Measurements from ENCODE around the gene MAGEA2B.
"Not testable (repeated sequence)": the region's sequence is repeated elsewhere in the genome, so short reads cannot be mapped to it uniquely, and the experiment has no call there.

MAGEA2B gene

DNA sequence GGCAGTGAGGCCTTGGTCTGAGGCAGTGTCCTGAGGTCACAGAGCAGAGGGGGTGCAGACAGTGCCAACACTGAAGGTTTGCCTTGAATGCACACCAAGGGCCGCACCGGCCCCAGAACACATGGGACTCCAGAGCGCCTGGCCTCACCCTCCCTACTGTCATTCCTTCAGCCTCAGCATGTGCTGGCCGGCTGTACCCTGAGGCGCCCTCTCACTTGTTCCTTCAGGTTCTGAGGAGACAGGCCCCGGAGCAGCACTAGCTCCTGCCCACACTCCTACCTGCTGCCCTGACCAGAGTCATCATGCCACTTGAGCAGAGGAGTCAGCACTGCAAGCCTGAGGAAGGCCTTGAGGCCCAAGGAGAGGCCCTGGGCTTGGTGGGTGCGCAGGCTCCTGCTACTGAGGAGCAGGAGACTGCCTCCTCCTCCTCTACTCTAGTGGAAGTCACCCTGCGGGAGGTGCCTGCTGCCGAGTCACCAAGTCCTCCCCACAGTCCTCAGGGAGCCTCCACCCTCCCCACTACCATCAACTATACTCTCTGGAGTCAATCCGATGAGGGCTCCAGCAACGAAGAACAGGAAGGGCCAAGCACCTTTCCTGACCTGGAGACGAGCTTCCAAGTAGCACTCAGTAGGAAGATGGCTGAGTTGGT lies 21.6 kb downstream of the MAGEA2B start:
- H3K4me3 ChIP-seq (ENCODE audit: low read length), result no peak overlapping the region
- no peak for TF ChIP-seq ZNF274 (IDR thresholded peaks at IDR 0.05; ENCODE audit: low read depth, low read length)

DNA sequence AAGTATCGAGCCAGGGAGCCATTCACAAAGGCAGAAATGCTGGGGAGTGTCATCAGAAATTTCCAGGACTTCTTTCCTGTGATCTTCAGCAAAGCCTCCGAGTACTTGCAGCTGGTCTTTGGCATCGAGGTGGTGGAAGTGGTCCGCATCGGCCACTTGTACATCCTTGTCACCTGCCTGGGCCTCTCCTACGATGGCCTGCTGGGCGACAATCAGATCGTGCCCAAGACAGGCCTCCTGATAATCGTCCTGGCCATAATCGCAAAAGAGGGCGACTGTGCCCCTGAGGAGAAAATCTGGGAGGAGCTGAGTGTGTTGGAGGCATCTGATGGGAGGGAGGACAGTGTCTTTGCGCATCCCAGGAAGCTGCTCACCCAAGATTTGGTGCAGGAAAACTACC lies 22.1 kb downstream of the MAGEA2B start:
- H3K4me3 ChIP-seq (ENCODE audit: low read length), result not testable (repeated sequence)

DNA sequence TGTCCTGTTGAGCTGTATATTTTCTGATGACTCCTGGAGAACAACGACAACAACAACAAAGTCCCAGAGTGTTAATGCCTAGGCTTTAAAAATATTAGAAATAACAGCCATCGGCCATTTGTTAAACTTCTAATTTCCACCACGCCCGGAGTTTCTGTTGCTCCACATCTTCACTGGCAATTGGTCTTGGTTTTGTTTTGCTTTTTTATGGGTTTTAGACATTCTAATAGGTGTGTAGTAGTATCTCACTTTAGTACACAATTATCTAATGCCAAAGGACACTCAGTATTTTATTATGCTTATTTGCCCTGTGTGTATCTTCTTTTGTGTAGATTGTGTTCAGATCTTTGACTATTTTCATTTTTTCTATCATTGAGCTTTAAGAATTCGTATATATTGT lies 24.1 kb downstream of the MAGEA2B start:
- no peak overlapping the region for H3K4me3 ChIP-seq (ENCODE audit: low read length)
- TF ChIP-seq ZNF274 (IDR thresholded peaks at IDR 0.05; ENCODE audit: low read depth, low read length), result no peak

DNA sequence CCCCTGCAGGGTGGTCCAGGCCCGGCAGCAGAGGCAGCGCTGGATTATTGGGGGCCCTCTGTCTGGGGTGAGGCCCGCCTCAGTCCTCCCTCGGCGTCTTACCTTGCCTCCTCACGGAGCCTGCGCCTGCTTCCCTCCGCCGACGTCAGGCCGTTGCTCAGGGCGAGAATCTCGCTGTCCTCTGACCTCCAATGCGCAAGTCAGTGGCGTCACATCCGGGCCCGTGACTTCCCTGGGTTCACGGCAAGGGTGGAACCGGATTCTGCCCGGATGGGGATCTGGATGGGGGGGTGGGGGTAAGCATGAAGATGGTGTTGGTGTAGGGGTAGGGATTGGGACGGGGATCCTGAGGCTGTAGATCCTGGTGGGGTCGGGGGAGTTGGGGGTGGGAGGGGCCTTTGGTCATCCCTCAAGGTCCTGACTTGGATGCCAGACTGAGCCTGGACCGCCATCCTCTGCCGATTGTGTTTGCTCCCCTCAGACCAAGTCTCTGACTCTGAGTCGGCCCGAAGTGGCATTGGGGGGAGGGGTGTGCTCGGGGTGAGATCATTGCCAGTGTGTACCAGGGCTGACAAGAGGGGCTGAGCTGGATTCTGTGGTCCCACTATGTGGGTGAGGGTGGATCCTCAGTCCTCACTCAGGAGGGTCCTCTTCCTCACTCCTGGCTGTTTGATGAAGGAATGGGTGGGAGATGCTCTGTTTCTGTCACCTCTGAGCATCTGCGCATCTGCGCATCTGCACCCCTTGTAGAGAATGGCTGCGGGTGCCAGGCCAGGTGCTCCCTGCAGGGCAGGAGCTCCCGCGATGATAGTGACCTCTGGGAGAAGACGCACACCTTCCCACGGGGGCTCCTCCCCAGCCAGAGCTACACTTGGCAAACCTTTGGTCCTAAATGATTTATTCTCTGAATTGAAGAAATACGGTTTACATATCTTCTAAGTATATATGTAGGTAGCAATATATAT lies 39.5 kb downstream of the MAGEA2B start, which contains the start of gene MAGEA2:
TSS of gene MAGEA2 (minus strand) at position 157 of the 965 bp plus-strand sequence. CDS start 2,479 bp downstream, outside the sequence.
- not testable (repeated sequence) for H3K4me3 ChIP-seq (ENCODE audit: low read length)

DNA sequence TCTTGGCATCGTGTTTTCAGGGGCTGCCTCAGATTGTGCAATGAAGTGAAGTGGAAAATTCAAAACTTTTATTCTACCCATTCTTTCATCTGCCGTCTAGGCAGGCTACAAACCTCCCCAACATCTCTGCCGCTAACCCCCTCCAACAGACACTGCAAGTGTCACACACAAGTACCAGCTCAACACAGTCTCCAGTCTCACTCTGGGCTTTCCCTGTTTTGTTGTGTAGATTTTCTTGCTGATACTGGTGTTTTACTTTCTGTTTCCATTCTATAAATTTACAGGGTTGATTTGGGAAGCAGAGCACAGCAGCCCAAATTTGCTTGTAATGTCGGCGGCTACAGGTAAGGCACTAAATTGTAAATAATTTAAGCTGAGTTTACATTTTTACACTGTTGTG lies 40.4 kb downstream of the MAGEA2B start:
- H3K4me3 ChIP-seq (ENCODE audit: low read length), result not testable (repeated sequence)

DNA sequence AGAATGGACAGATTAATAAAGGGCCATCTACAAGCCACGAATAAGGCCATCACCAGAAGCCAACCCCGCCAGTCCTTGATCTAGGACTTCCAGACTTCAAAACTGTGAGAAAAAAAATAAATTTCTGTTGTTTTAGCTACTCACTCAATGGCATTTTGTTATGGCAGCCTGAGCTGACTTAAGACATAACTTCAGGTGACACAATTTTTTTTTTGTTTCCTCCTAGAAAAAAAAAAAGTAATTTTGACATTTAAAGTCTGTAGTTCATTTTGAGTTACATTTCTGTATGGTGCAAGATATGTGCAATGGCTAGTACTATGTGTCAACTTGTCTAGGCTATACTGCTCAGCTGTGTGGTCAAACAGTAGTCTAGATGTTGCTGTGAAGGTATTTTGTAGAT lies 44.5 kb downstream of the MAGEA2B start, which contains the start of gene CSAG3:
TSS of gene CSAG3 (plus strand) at position 301 of the 400 bp plus-strand sequence.
- not testable (repeated sequence) for H3K4me3 ChIP-seq (ENCODE audit: low read length)

DNA sequence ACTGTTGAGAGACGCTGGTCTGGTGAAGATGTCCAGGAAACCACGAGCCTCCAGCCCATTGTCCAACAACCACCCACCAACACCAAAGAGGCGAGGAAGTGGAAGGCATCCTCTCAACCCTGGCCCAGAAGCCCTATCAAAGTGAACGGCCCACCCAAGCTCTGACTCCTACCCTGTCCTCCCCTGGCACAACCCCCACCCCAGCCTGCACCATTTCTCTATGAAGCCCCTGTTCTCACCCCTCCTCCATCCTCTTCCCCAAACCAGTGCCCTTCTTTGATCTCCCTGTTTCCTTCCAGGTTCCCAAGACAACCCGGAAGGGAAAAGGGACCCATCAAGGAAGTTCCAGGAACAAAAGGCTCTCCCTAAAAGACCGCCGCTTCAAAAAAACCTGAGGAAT lies 45.1 kb downstream of the MAGEA2B start:
- not testable (repeated sequence) for H3K4me3 ChIP-seq (ENCODE audit: low read length)

DNA sequence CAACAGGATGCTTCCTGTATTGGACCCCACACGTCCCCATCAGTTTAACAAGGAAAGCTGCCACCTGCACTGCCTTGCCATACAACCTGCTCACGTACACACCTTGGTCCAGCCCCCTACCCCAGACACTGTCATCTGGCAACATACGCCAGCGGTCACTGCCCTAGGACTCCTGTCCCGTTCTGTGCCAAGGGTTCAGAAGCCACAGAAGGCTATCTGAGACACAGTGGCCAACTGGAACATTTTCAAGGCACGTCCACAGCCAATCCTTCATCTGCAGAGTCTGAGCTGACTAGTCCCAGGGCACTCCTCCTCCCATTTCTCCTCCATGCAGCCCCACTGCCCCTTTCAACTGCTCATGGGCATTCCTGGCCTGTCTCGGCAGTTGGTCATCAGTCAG lies 47.2 kb downstream of the MAGEA2B start:
- H3K4me3 ChIP-seq (ENCODE audit: low read length), result not testable (repeated sequence)

DNA sequence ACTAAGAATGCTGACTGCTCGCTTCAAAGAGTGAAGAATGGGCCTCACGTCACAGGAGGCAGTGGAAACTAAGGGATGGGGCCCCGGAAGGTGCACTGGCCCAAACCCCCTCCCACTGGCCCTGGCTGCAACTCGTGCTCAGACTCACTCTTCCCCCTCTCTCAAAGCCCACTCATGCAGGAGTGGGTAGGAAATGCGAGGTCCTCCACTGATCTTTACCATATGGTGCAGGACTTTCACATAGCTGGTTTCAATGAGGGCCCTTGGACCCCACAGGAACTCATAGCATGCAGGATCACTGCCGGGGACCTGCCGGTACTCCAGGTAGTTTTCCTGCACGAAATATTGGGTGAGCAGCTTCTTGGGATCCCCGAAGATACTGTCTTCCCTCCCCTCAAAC lies 52.1 kb downstream of the MAGEA2B start:
- H3K4me3 ChIP-seq (ENCODE audit: low read length), result not testable (repeated sequence)

Data from GM08714 (cell line).